Neural progenitor cell (in vitro differentiated cells): ENCODE measurements around the gene CMTM8.

Experiments used
- CTCF ChIP-seq: fragments of 200-600 bp; sonication (generic); IDR thresholded peaks from 2 replicates; pipeline ENCODE4 v1.5.1; 2017; ENCODE audit warnings: antibody characterized with exemption, mild to moderate bottlenecking
- EZH2 ChIP-seq: fragments of 200-600 bp; sonication (generic); IDR thresholded peaks from 2 replicates; pipeline ENCODE4 v1.6.1; 2017; ENCODE audit warnings: antibody characterized with exemption, mild to moderate bottlenecking, moderate library complexity

DNA sequence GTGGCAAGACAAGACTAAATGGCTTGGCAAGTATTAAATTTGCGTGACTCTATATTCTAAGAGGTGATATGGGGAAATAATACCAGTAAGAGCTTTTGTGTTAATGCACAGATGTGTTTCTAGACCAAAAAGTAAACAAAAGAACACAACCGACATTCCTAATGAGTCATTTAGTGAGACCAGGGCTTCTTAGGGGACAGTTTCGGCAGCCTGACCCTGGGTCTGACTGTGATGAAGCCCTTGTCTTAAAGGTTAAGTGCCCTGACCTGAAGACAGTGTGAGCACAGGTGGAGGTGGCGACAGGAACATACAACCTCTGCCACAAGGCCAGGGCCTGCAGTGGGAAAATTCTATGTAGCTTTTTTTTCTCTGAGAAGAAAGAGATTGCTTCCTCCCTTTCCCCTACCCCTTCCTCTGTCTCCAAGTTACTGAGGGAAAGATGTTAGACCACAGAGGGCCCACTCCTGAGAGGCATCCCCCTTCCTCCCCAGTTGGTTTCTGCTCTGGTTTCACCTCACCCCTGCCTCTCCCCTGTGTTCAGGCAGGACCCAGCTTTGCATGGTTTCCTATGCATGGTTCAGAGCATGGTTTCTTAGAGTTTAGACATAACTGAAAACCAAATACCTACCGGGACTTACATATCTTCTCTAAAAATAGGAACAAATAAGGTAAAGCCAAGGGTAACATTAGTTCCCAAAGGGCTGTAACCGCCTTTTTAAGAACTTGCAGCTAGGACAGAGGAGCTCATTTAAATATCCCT, 128.3 kb downstream of the CMTM8 start:
- TF ChIP-seq CTCF (no peak), EZH2 (no peak)
